ENCODE data around the gene RUNDC1.

- TF ChIP-seq POLR2A (IDR thresholded peaks at IDR 0.05; ENCODE audit: low read depth, low read length) (no peak), TAF1 (IDR thresholded peaks at IDR 0.05; ENCODE audit: borderline replicate concordance, low read depth, low read length) (no peak)
Observed at GRCh38 chr17:42991471-42991870, 11.1 kb downstream of the RUNDC1 start.
